VCaP (cell line): Measurements from ENCODE around the gene MARVELD3.
"Not testable (repeated sequence)": the region's sequence is repeated elsewhere in the genome, so short reads cannot be mapped to it uniquely, and the experiment has no call there.

Experiments used
- H3K27ac ChIP-seq: fragments of 450-650 bp; 2 replicates; pipeline ENCODE4 v1.5.1; 2017
- CTCF ChIP-seq: fragments of 450-650 bp; conservative IDR thresholded peaks from 2 replicates; pipeline ENCODE4 v1.5.1; 2017; ENCODE audit warnings: mild to moderate bottlenecking, moderate library complexity

MARVELD3 gene, protein sequence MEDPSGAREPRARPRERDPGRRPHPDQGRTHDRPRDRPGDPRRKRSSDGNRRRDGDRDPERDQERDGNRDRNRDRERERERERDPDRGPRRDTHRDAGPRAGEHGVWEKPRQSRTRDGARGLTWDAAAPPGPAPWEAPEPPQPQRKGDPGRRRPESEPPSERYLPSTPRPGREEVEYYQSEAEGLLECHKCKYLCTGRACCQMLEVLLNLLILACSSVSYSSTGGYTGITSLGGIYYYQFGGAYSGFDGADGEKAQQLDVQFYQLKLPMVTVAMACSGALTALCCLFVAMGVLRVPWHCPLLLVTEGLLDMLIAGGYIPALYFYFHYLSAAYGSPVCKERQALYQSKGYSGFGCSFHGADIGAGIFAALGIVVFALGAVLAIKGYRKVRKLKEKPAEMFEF

DNA sequence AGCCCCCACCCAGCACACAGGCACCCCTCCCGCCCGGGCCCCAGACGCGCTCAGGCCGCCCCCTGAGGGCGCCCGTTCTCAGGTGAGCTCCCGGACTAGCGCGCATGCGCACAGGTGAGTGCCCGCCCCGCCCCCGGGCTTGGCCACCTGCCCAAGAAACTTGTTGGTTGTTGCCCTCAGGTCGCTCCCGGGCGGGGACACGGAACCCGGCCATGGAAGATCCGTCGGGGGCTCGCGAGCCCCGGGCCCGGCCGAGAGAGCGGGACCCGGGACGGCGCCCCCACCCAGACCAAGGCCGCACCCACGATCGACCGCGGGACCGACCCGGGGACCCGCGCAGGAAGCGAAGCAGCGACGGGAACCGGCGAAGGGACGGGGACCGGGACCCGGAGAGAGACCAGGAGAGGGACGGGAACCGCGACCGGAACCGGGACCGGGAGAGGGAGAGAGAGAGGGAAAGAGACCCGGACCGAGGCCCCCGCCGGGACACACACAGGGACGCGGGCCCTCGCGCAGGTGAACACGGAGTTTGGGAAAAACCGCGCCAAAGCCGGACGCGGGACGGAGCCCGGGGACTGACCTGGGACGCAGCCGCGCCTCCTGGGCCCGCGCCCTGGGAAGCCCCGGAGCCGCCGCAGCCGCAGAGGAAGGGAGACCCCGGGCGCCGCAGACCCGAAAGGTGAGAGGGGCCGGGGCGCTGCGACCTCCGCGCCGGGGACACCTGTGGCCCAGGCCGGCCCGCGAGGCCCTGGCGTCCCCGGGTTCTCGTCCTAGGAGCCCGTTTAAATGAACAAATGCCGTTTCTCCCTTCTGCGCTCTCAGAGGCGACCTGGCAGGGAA lies at the start of gene MARVELD3:
MARVELD3 (plus strand) TSS at position 167 of the 840 bp plus-strand sequence; CDS start at position 213, 46 bp downstream.
- H3K27ac ChIP-seq, result peak within 1 kb of the TSS; percentile 69; the same call in 1 of the 2 replicates
- peak; percentile 45 for TF ChIP-seq CTCF

DNA sequence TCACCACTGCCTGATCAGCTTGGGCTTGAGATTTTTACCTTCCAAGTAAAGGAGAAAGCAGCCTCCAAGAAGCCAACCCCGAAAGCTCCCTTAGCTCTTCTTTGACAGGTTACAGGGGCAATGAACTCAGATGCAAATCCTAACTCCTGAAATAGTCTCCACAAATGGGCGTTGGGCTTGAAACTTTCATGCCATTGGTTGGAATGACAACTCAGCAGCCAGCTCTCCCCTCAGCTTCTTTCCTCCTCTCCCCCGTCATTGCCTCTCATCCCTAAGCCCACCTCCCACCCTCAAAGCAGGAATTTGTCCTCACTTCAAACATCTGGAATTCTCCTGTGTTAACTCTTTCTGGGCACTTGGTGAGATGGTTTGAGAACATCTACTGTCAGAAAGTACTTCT lies 49.0 kb upstream of the MARVELD3 start, which contains the start of gene TAT:
TAT (minus strand) TSS at position 122 of the 400 bp plus-strand sequence. CDS start 677 bp downstream, outside the sequence.
- TF ChIP-seq CTCF, result no peak

DNA sequence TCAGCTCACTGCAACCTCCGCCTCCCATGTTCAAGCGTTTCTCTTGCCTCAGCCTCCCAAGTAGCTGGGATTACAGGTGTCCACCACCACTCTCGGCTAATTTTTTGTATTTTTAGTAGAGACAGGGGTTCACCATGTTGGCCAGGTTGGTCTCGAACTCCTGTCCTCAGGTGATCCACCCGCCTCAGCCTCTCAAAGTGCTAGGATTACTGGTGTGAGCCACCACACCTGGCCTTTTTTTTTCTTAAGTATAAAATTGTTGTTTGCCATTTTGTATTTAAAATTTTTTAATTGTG lies 43.5 kb upstream of the MARVELD3 start:
- H3K27ac ChIP-seq, result not testable (repeated sequence)

More for the DNA sequence above, 49.0 kb upstream of the MARVELD3 start, which contains the start of gene TAT:
- H3K27ac ChIP-seq, result no peak within 1 kb of the TSS

- H3K27ac ChIP-seq, result peak overlapping the region; percentile 52
- no peak for TF ChIP-seq CTCF
These were observed 41.3 kb upstream of the MARVELD3 start for GRCh38 chr16:71584543-71585317.

DNA sequence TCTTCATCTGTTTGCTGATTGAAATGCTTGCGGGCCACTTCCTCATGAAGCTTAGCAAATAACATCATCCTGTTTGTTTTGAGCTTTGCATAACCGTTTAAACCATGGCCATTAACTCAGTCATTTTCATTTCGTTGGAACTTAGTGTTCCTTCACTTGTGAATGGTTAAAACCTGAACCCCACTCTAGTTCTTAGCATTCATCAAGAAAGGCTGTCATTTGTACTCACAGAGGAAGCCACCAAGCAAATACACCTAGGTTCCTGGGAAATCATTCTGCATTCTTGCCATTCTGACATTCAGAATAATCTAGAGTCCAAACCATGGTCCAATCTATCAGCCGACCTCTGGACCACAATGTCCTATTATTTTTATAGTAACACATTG lies 40.7 kb upstream of the MARVELD3 start:
- TF ChIP-seq CTCF, result no peak
- H3K27ac ChIP-seq, result peak overlapping the region; percentile 52

- H3K27ac ChIP-seq, result not testable (repeated sequence)
These were observed 36.6 kb upstream of the MARVELD3 start for GRCh38 chr16:71589334-71589733.

DNA sequence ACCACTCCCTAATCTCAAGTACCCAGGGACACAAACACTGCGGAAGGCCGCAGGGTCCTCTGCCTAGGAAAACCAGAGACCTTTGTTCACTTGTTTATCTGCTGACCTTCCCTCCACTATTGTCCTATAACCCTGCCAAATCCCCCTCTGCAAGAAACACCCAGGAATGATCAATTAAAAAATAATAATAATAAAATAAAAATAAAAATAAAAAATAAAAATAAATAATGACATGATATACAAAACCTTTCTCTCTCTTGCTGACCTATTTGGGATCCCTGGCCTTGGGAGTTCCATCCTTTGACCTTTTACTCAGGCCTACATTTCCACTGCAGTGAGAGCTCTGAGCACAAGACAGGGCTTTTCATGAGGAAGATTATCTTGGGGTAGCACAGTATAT lies 35.9 kb upstream of the MARVELD3 start:
- H3K27ac ChIP-seq, result not testable (repeated sequence)

- H3K27ac ChIP-seq, result no peak overlapping the region
- TF ChIP-seq CTCF, result no peak
These were observed 35.4 kb upstream of the MARVELD3 start for GRCh38 chr16:71590584-71590983.
